Skeletal muscle tissue (tissue), 4 donors: ENCODE results near the gene ZBTB7C. TPM values are rescaled to one million over a fixed set of nuclear protein-coding genes. Genes with fewer than 3 reads are reported as not detected.

Experiments
- H3K27ac ChIP-seq: one replicate; pipeline ENCODE4 v1.7.0; 2013; ENCODE audit warnings: mild to moderate bottlenecking, low read depth, low read length, inconsistent platforms
- H3K27me3 ChIP-seq, 3 donors: one replicate each; pipeline ENCODE4 v1.7.0; 2013; ENCODE audit warnings: low read length in 3 of 3; ENCODE audit not compliant: control insufficient read depth in 3 of 3, insufficient read depth in 3 of 3
- H3K36me3 ChIP-seq, 3 donors: one replicate each; pipeline ENCODE4 v1.7.0; 2013; ENCODE audit warnings: low read length in 3 of 3; ENCODE audit not compliant: control insufficient read depth in 3 of 3, insufficient read depth in 3 of 3
- H3K4me1 ChIP-seq, 3 donors: one replicate each; pipeline ENCODE4 v1.7.0; 2013; ENCODE audit warnings: low read length in 3 of 3, mild to moderate bottlenecking in 3 of 3; ENCODE audit not compliant: control insufficient read depth in 3 of 3, insufficient read depth in 3 of 3
- H3K4me3 ChIP-seq, 3 donors: one replicate each; pipeline ENCODE4 v1.7.0; 2013; ENCODE audit warnings: low read length in 3 of 3
- H3K9ac ChIP-seq, 3 donors: one replicate each; pipeline ENCODE4 v1.7.0; 2013; ENCODE audit warnings: low read length in 3 of 3, mild to moderate bottlenecking in 3 of 3, moderate library complexity in 2 of 3, low read depth in 1 of 3
- H3K9me3 ChIP-seq, 3 donors: one replicate each; pipeline ENCODE4 v1.7.0; 2013; ENCODE audit warnings: low read length in 3 of 3; ENCODE audit not compliant: control insufficient read depth in 3 of 3
- total RNA-seq: library from RNA; depleted of rRNA; stranded (reverse); fragments of >200 nt; gene quantifications from one replicate; pipeline ENCODE4 v1.2.3, GENCODE V29; 2014
- donor health status: Osteomylitis.

The ZBTB7C gene
- total RNA-seq, 1 donor from 2014 or later: 2.6 TPM

- H3K4me1 ChIP-seq: no peaks in the 10 kb centered on the region
- H3K4me3 ChIP-seq: no peak overlapping the region
- no peak overlapping the region for H3K27ac ChIP-seq
- H3K27me3 ChIP-seq: no peaks in the 10 kb centered on the region
- no peaks in the 10 kb centered on the region for H3K9me3 ChIP-seq
- H3K36me3 ChIP-seq: no peaks in the 10 kb centered on the region
- H3K9ac ChIP-seq: no peak overlapping the region
Observed at GRCh38 chr18:48215876-48216638, 193.1 kb downstream of the ZBTB7C start.

GRCh38 chr18:48213791-48214190 lies 195.4 kb downstream of the ZBTB7C start:
- Histone ChIP-seq H3K9ac (no peak overlapping the region), H3K36me3 (no peaks in the 10 kb centered on the region)

GRCh38 chr18:48208432-48209140 lies 200.6 kb downstream of the ZBTB7C start:
- no peak overlapping the region for H3K27ac ChIP-seq
- H3K9me3 ChIP-seq: no peaks in the 10 kb centered on the region
- no peak overlapping the region for H3K9ac ChIP-seq
- H3K4me3 ChIP-seq: no peak overlapping the region
- H3K27me3 ChIP-seq: no peaks in the 10 kb centered on the region
- no peaks in the 10 kb centered on the region for H3K36me3 ChIP-seq
- H3K4me1 ChIP-seq: peaks cover 0 to 4% (median 0%) of the 10 kb centered on the region in 3 donors

More at GRCh38 chr18:48213791-48214190, 195.4 kb downstream of the ZBTB7C start:
- H3K4me1 ChIP-seq: no peaks in the 10 kb centered on the region
- H3K27ac ChIP-seq: no peak overlapping the region
- no peaks in the 10 kb centered on the region for H3K9me3 ChIP-seq
- no peak overlapping the region for H3K4me3 ChIP-seq
- H3K27me3 ChIP-seq: no peaks in the 10 kb centered on the region

GRCh38 chr18:48207733-48208132 lies 201.4 kb downstream of the ZBTB7C start:
- no peaks in the 10 kb centered on the region for H3K36me3 ChIP-seq
- no peak overlapping the region for H3K27ac ChIP-seq
- H3K9ac ChIP-seq: no peak overlapping the region
- H3K4me1 ChIP-seq: peaks cover 0 to 4% (median 0%) of the 10 kb centered on the region in 3 donors
- peaks cover 0 to 1% (median 0%) of the 10 kb centered on the region in 3 donors for H3K27me3 ChIP-seq
- H3K4me3 ChIP-seq: no peak overlapping the region
- H3K9me3 ChIP-seq: no peaks in the 10 kb centered on the region

GRCh38 chr18:48206887-48207286 lies 202.3 kb downstream of the ZBTB7C start:
- Histone ChIP-seq H3K27ac (no peak overlapping the region), H3K4me1 (peaks cover 0 to 4% (median 0%) of the 10 kb centered on the region in 3 donors)

GRCh38 chr18:48203961-48204666 lies 205.1 kb downstream of the ZBTB7C start:
- H3K4me3 ChIP-seq: no peak overlapping the region
- H3K36me3 ChIP-seq: no peaks in the 10 kb centered on the region
- peaks cover 0 to 6% (median 0%) of the 10 kb centered on the region in 3 donors for H3K27me3 ChIP-seq
- no peak overlapping the region for H3K9ac ChIP-seq
- H3K27ac ChIP-seq: no peak overlapping the region
- no peaks in the 10 kb centered on the region for H3K9me3 ChIP-seq
- H3K4me1 ChIP-seq: peaks cover 0 to 4% (median 0%) of the 10 kb centered on the region in 3 donors

More at GRCh38 chr18:48206887-48207286, 202.3 kb downstream of the ZBTB7C start:
- no peaks in the 10 kb centered on the region for H3K36me3 ChIP-seq
- H3K4me3 ChIP-seq: no peak overlapping the region
- H3K27me3 ChIP-seq: peaks cover 0 to 3% (median 0%) of the 10 kb centered on the region in 3 donors
- no peaks in the 10 kb centered on the region for H3K9me3 ChIP-seq
- H3K9ac ChIP-seq: no peak overlapping the region

- H3K9ac ChIP-seq: no peak overlapping the region
- no peak overlapping the region for H3K27ac ChIP-seq
- H3K4me3 ChIP-seq: no peak overlapping the region
- H3K4me1 ChIP-seq: peaks cover 0 to 4% (median 0%) of the 10 kb centered on the region in 3 donors
- H3K9me3 ChIP-seq: no peaks in the 10 kb centered on the region
- H3K36me3 ChIP-seq: no peaks in the 10 kb centered on the region
- H3K27me3 ChIP-seq: peaks cover 0 to 6% (median 0%) of the 10 kb centered on the region in 3 donors
Observed at GRCh38 chr18:48203288-48203945, 205.8 kb downstream of the ZBTB7C start.

GRCh38 chr18:48202350-48203260 lies 206.6 kb downstream of the ZBTB7C start:
- H3K4me3 ChIP-seq: no peak overlapping the region
- no peaks in the 10 kb centered on the region for H3K36me3 ChIP-seq
- peaks cover 0 to 6% (median 0%) of the 10 kb centered on the region in 3 donors for H3K27me3 ChIP-seq
- H3K27ac ChIP-seq: no peak overlapping the region
- H3K9ac ChIP-seq: no peak overlapping the region
- no peaks in the 10 kb centered on the region for H3K9me3 ChIP-seq
- peaks cover 0 to 4% (median 0%) of the 10 kb centered on the region in 3 donors for H3K4me1 ChIP-seq

- Histone ChIP-seq H3K9me3 (no peaks in the 10 kb centered on the region), H3K27me3 (peaks cover 0 to 6% (median 0%) of the 10 kb centered on the region in 3 donors), H3K4me3 (no peak overlapping the region), H3K4me1 (peaks cover 0 to 4% (median 0%) of the 10 kb centered on the region in 3 donors), H3K27ac (no peak overlapping the region), H3K36me3 (no peaks in the 10 kb centered on the region), H3K9ac (no peak overlapping the region)
Observed at GRCh38 chr18:48202006-48202348, 207.2 kb downstream of the ZBTB7C start.
